GM12891 (cell line): ENCODE data around the gene ATG7.

Experiments
- POLR2A ChIP-seq: IDR thresholded peaks from 2 replicates; pipeline ENCODE4 v1.6.1; 2011; ENCODE audit warnings: low read depth, low read length, control low read depth
- POLR2AphosphoS5 ChIP-seq: IDR thresholded peaks from 2 replicates; pipeline ENCODE4 v1.6.1; 2011; ENCODE audit warnings: low read depth, low read length, control low read depth
- POU2F2 ChIP-seq: IDR thresholded peaks from 2 replicates; pipeline ENCODE4 v1.6.1; 2011; ENCODE audit warnings: low read depth, mild to moderate bottlenecking, control low read depth, low read length, moderate library complexity
- TAF1 ChIP-seq: IDR thresholded peaks from 2 replicates; pipeline ENCODE4 v1.6.1; 2011; ENCODE audit warnings: low read depth, low read length, control low read depth

DNA sequence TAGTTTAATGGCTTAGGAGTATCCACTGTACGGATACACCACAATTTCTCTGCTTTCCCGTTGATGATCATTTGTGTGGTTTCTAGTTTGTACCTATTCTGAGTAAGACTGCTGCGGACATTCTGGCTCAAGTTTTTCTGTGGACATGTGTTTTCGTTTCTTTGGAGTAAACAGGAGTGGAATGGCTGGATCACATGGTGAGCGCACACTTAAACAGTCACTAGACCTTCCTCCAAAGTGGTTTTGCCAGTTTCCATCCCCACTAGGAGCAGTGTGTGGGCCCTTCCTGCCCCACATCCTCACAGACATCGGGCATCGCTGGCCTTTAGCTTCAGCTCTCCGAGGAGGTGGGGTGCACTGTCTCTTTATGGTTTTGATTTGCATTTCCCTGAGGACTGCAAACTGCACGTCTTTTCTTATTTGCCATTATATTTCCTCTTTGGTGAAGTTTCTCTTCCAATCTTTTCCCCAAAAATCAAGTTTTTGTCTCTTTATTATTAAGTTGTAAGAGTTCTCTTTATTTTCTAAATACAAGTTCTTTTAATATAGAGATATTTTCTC lies 277.5 kb downstream of the ATG7 start:
- TF ChIP-seq POU2F2 (no peak), POLR2A (no peak), POLR2AphosphoS5 (no peak), TAF1 (no peak)
